ENCODE data around the gene MRPL24.

The MRPL24 gene

GRCh38 chr1:156689953-156690674, 50.8 kb downstream of the MRPL24 start:
- DNase-seq, result no peak

GRCh38 chr1:156689035-156689952, 51.6 kb downstream of the MRPL24 start:
- peak; percentile 67 for DNase-seq

All from NCI-H446 treated with DMSO at 0.1 percent for 48 hours (cell line).